ENCODE results near the gene GJD4.

DNA sequence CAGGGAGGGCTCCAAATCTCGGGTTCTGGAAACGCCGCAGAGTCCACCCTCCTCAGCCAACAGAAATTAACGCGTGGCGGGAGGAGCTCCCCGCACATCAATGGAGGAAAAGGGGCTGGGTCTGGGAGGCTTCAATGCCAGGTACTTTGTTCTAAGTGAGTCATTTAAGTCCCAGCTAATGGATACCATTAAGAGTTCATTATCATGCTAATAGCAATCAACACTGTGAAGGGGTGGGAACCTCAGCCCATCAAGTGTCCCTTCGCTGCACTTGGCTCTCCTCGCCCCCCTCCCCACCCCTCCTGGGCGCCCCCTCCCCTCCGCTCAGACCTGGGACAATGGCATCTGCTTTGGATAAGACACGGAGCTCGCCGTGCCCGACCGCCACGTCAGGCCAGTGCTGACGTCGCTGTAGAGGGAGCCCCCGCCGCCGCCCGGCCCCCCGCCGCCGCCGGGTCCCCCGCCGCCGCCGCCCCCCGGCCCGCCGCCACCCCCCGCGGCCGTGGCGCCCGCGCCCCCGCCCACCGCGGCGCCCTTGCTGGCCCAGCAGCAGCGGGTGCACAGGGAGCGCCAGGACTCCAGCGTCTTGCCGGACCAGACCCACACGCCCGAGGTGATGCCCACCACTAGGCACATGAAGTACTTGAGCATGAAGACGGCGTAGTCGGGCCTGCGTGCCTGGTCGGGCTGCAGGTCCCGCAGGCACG lies 34.0 kb downstream of the GJD4 start:
- TF ChIP-seq, protein P1, sequence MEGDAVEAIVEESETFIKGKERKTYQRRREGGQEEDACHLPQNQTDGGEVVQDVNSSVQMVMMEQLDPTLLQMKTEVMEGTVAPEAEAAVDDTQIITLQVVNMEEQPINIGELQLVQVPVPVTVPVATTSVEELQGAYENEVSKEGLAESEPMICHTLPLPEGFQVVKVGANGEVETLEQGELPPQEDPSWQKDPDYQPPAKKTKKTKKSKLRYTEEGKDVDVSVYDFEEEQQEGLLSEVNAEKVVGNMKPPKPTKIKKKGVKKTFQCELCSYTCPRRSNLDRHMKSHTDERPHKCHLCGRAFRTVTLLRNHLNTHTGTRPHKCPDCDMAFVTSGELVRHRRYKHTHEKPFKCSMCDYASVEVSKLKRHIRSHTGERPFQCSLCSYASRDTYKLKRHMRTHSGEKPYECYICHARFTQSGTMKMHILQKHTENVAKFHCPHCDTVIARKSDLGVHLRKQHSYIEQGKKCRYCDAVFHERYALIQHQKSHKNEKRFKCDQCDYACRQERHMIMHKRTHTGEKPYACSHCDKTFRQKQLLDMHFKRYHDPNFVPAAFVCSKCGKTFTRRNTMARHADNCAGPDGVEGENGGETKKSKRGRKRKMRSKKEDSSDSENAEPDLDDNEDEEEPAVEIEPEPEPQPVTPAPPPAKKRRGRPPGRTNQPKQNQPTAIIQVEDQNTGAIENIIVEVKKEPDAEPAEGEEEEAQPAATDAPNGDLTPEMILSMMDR (IDR thresholded peaks at IDR 0.05 in 2 of 3, conservative IDR thresholded peaks at IDR 0.05 in 1 of 3; ENCODE audit: borderline replicate concordance in 1 of 3, insufficient read depth in 1 of 3, low read depth in 2 of 3, low read length in 2 of 3) = no peak
- no peak for TF ChIP-seq POLR2A (IDR thresholded peaks at IDR 0.05; ENCODE audit: borderline replicate concordance, extremely low read depth, insufficient read depth, insufficient read length)
- TF ChIP-seq EZH2phosphoT487 (IDR thresholded peaks at IDR 0.05; ENCODE audit: borderline replicate concordance) = no peak
- TF ChIP-seq YY1 (IDR thresholded peaks at IDR 0.05; ENCODE audit: extremely low read depth, insufficient replicate concordance, low read depth, low read length) = no peak
- no peak for TF ChIP-seq EZH2 (IDR thresholded peaks at IDR 0.05)
- no peak for TF ChIP-seq SIN3A (IDR thresholded peaks at IDR 0.05; ENCODE audit: low read depth)
- TF ChIP-seq, protein P2, sequence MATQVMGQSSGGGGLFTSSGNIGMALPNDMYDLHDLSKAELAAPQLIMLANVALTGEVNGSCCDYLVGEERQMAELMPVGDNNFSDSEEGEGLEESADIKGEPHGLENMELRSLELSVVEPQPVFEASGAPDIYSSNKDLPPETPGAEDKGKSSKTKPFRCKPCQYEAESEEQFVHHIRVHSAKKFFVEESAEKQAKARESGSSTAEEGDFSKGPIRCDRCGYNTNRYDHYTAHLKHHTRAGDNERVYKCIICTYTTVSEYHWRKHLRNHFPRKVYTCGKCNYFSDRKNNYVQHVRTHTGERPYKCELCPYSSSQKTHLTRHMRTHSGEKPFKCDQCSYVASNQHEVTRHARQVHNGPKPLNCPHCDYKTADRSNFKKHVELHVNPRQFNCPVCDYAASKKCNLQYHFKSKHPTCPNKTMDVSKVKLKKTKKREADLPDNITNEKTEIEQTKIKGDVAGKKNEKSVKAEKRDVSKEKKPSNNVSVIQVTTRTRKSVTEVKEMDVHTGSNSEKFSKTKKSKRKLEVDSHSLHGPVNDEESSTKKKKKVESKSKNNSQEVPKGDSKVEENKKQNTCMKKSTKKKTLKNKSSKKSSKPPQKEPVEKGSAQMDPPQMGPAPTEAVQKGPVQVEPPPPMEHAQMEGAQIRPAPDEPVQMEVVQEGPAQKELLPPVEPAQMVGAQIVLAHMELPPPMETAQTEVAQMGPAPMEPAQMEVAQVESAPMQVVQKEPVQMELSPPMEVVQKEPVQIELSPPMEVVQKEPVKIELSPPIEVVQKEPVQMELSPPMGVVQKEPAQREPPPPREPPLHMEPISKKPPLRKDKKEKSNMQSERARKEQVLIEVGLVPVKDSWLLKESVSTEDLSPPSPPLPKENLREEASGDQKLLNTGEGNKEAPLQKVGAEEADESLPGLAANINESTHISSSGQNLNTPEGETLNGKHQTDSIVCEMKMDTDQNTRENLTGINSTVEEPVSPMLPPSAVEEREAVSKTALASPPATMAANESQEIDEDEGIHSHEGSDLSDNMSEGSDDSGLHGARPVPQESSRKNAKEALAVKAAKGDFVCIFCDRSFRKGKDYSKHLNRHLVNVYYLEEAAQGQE (IDR thresholded peaks at IDR 0.05; ENCODE audit: low read depth) = no peak
- TF ChIP-seq ZNF274 (IDR thresholded peaks at IDR 0.05; ENCODE audit: low read depth, low read length) = no peak
